Measurements from ENCODE around the gene PPHLN1.

The PPHLN1 gene

GRCh38 chr12:42444192-42444943 is 118.4 kb downstream of the PPHLN1 start:
- no peak for DNase-seq

DNA sequence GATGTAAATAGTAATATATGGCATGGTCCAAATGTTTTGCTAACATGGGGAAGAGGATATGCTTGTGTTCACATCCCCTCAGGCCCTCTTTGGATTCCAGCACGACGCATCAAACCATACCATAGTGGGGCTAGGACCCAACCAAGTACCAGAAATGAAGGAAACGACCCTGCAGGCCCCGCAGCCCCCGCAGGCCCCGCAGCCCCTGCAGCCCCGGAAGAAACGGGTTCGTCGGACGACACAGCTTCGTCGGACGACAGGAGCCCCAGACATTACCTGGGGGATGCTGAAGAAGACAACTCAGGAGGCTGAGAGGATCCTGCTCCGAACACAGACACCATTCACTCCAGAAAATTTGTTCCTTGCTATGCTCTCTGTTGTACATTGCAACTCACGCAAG is 119.9 kb downstream of the PPHLN1 start:
- no peak for DNase-seq

- no peak for DNase-seq
Observed at GRCh38 chr12:42446761-42447160, 120.8 kb downstream of the PPHLN1 start.

DNA sequence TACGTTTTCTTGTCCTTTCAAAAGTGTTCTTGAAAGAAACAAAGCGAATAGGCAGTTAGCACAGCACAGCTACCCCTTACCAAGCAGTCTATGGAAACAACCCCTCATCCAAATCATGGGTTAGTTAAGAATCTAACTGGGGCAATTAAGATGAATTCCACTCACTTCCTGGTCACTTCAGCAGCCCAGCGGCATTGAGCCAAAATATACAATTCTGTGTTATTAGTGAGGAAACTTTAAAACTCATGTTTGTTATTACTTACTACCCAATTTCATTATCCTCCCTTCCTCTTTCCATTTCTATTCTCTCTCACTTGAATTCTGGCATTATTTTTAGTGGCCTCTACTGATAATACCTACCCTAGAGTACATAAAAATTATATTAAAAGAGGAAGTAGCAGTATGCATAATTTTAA is 121.4 kb downstream of the PPHLN1 start:
- DNase-seq = no peak

GRCh38 chr12:42448841-42449240 is 122.9 kb downstream of the PPHLN1 start:
- no peak for DNase-seq

GRCh38 chr12:42450248-42450647 is 124.3 kb downstream of the PPHLN1 start:
- DNase-seq = no peak

- no peak for DNase-seq
Observed at GRCh38 chr12:42458575-42458974, 132.6 kb downstream of the PPHLN1 start.

- DNase-seq = no peak
Observed at GRCh38 chr12:42459336-42459847, 133.4 kb downstream of the PPHLN1 start.

- no peak for DNase-seq
Observed at GRCh38 chr12:42462486-42462885, 136.5 kb downstream of the PPHLN1 start.

- no peak for DNase-seq
Observed at GRCh38 chr12:42463671-42464070, 137.7 kb downstream of the PPHLN1 start.

DNA sequence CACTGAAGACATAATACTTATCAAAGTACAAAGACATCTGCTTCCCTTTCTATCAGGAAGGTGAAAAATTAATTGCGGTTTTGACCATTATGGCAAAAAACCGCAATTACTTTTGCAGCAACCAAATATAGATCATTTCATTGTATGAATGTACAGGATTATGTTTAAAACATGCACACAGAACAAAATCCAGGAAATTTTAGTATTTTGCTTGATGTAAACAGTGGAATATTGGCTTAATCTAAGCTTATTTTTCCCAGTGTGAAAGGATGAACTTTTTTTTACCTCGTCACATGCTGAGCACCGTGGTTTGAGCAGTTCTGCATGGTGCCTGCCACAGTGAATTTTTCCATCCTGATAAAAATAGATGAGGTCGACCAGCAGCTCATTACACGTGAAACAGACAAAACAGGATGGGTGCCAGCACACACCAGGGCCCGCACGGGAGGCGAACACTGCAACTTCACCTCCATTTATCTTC is 142.4 kb downstream of the PPHLN1 start:
- no peak for DNase-seq

GRCh38 chr12:42468921-42469320 is 143.0 kb downstream of the PPHLN1 start:
- DNase-seq = no peak

GRCh38 chr12:42469355-42470175 is 143.6 kb downstream of the PPHLN1 start:
- no peak for DNase-seq

- no peak for DNase-seq
Observed at GRCh38 chr12:42472376-42472775, 146.4 kb downstream of the PPHLN1 start.

- no peak for DNase-seq
Observed at GRCh38 chr12:42473130-42473529, 147.2 kb downstream of the PPHLN1 start.

DNA sequence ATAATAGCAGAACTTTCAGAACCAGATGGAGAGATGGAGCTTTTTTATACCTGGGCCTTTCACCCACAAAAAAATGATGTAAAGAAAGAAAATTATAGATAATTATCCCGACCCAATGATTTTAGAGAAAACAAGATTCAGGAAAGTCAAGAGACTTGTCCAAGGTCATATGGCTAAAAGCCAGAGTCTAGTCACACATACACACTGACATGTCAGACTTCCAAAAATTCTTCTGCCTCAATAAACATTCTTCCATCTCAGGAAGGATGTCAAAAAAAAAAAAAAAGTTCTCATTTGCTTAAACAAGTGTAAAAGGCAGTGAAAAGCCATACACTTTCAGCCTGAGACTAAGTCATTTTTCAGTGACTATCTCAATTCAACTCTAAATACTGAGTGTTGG is 147.6 kb downstream of the PPHLN1 start:
- no peak for DNase-seq

GRCh38 chr12:42474391-42474790 is 148.4 kb downstream of the PPHLN1 start:
- DNase-seq = no peak

DNA sequence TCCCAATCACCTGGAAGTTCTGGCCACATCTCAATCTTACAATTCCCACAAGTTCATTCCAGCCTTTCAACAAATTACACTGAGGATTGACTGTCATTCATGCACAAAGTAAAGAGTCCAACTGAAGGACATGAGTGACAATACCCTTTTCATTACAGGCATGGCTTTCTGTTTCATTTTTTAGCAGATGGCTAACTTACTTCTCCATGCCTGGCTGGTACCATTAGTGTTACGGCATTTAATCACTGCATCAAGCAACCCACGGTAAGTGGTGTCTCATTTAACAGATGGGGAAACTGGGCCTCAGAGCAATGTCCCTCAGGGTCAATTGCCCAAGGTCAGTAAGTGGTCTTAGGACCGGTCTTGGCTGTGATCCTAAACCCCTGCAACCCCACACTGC is 149.1 kb downstream of the PPHLN1 start:
- DNase-seq = no peak

- DNase-seq = no peak
Observed at GRCh38 chr12:42477941-42478340, 152.0 kb downstream of the PPHLN1 start.

GRCh38 chr12:42481368-42481767 is 155.4 kb downstream of the PPHLN1 start:
- DNase-seq = no peak

DNA sequence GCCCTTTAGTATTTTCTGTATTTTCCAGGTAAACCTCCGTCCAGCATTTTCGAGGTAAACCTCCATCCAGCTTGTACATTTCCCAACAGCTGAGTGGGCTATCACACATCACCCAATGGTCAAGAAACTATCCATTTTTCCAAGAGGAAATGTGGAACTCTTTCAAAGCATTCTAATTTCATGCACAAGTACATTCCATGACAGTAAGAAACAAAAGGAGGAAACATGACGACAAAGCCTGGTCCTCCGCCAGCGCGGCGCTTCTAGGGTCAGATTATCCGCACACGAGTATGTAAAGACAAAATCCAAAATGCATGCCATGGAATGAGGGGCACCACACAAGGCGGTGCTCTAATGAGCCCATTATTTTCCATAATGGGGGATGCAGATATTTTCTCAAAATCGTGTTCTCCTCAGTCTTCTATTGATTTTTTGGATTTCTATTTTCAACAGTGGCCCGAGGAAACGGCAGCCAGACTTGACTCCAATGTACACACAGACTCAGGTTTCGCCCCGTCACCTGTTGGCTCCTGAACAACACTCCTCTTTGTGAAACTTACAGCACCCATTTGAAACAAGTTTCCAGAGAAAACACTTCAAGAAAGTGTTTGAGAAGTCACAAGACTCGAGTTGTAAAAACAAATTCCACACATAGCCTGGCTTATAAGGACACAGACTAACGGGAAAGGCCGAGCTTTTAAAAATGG is 156.2 kb downstream of the PPHLN1 start:
- DNase-seq = no peak

- DNase-seq = peak; percentile 27
Observed at GRCh38 chr12:42482748-42483520, 157.0 kb downstream of the PPHLN1 start.

DNA sequence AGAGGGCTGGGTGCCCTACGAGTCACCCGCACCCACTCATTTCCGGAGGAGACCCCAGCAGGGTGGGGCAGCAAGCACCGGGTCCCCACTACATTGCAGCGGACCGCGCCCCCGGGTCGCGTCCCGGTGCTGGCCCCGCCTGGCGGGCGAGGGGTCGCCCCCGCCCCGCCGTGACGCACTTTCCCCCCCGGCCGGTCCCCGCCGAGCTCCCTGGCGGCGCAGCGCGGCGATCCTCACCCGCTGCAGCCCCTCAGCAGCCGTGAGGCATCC is 157.5 kb downstream of the PPHLN1 start:
- no peak for DNase-seq
